ENCODE measurements around the gene PSG3.
"Not testable (repeated sequence)": the region's sequence is repeated elsewhere in the genome, so short reads cannot be mapped to it uniquely, and the experiment has no call there.

- not testable (repeated sequence) for TF ChIP-seq EZH2phosphoT487 (IDR thresholded peaks at IDR 0.05; ENCODE audit: borderline replicate concordance); POLR2A (IDR thresholded peaks at IDR 0.05; ENCODE audit: borderline replicate concordance, extremely low read depth, insufficient read depth, insufficient read length)
Observed at GRCh38 chr19:42737581-42738011, 2.7 kb downstream of the PSG3 start.
